Neural cell (in vitro differentiated cells): Measurements from ENCODE around the gene ARHGEF4. TPM values are rescaled to one million over a fixed set of nuclear protein-coding genes. Genes with fewer than 3 reads are reported as not detected.

Experiments
- H2AFZ ChIP-seq: fragments of 200-600, 300-800 bp; sonication (generic), shearing (Covaris generic); 2 replicates; pipeline ENCODE4 v1.6.0; 2014; ENCODE audit warnings: low read depth, mild to moderate bottlenecking, antibody characterized with exemption, low read length, moderate library complexity
- H3F3A ChIP-seq: fragments of 200-600 bp; shearing (Covaris generic); 2 replicates; pipeline ENCODE4 v1.6.1; 2016; ENCODE audit warnings: mild to moderate bottlenecking, moderate library complexity, mixed read lengths, antibody characterized with exemption, low read length; ENCODE audit not compliant: insufficient read depth, poor library complexity, severe bottlenecking
- H3K27ac ChIP-seq: fragments of 200-600, 300-800 bp; sonication (generic), shearing (Covaris generic); 2 replicates; pipeline ENCODE4 v1.5.1; 2014; ENCODE audit warnings: mild to moderate bottlenecking, low read length, moderate library complexity
- H3K27me3 ChIP-seq: fragments of 300-800, 200-600 bp; sonication (generic), shearing (Covaris generic); 2 replicates; pipeline ENCODE4 v1.6.0; 2014; ENCODE audit warnings: mild to moderate bottlenecking, low read depth, low read length, moderate library complexity; ENCODE audit not compliant: insufficient read depth
- H3K36me3 ChIP-seq: fragments of 300-800, 200-600 bp; sonication (generic), shearing (Covaris generic); 2 replicates; pipeline ENCODE4 v1.5.1; 2014; ENCODE audit warnings: mild to moderate bottlenecking, antibody characterized with exemption, low read length, moderate library complexity; ENCODE audit not compliant: insufficient read depth
- H3K4me2 ChIP-seq: fragments of 300-800, 200-600 bp; sonication (generic), shearing (Covaris generic); 2 replicates; pipeline ENCODE4 v1.6.0; 2014; ENCODE audit warnings: mild to moderate bottlenecking, low read length
- H3K4me3 ChIP-seq: fragments of 300-800, 200-600 bp; sonication (generic), shearing (Covaris generic); 2 replicates; pipeline ENCODE4 v1.5.1; 2014; ENCODE audit warnings: mild to moderate bottlenecking, low read length, moderate library complexity
- H3K79me2 ChIP-seq: fragments of 200-600 bp; shearing (Covaris generic); replicated peaks from 2 replicates; pipeline ENCODE4 v1.6.0; 2014; ENCODE audit warnings: mild to moderate bottlenecking, low read length, moderate library complexity; ENCODE audit not compliant: insufficient read depth
- H3K9ac ChIP-seq: fragments of 300-800, 200-600 bp; sonication (generic), shearing (Covaris generic); 2 replicates; pipeline ENCODE4 v1.6.1; 2016; ENCODE audit warnings: mild to moderate bottlenecking, low read length, mixed read lengths
- H3K9me2 ChIP-seq: fragments of 200-600 bp; shearing (Covaris generic); 2 replicates; pipeline ENCODE4 v1.6.1; 2016; ENCODE audit warnings: mild to moderate bottlenecking, low read length, mixed read lengths; ENCODE audit not compliant: insufficient read depth
- H3K9me3 ChIP-seq: fragments of 200-600, 300-800 bp; sonication (generic), shearing (Covaris generic); 2 replicates; pipeline ENCODE4 v1.6.1; 2016; ENCODE audit warnings: mild to moderate bottlenecking, mixed run types, low read length, moderate library complexity, mixed read lengths
- H4K20me1 ChIP-seq: fragments of 200-600 bp; shearing (Covaris generic); 2 replicates; pipeline ENCODE4 v1.6.1; 2016; ENCODE audit warnings: mild to moderate bottlenecking, mixed run types; ENCODE audit not compliant: insufficient read depth
- CTCF ChIP-seq: fragments of 450-650 bp; IDR thresholded peaks from 2 replicates; pipeline ENCODE4 v1.5.1; 2014; ENCODE audit warnings: antibody characterized with exemption, mild to moderate bottlenecking, moderate library complexity; ENCODE audit not compliant: poor library complexity, severe bottlenecking
- EP300 ChIP-seq: fragments of 450-650 bp; conservative IDR thresholded peaks from 2 replicates; pipeline ENCODE4 v1.6.1; 2014; ENCODE audit warnings: antibody characterized with exemption, mild to moderate bottlenecking, moderate library complexity; ENCODE audit not compliant: poor library complexity, severe bottlenecking
- EZH2 ChIP-seq: fragments of 200-600, 300-800 bp; shearing (Covaris generic), sonication (generic); IDR thresholded peaks from 2 replicates; pipeline ENCODE4 v1.6.1; 2014; ENCODE audit warnings: antibody characterized with exemption, low read length, borderline replicate concordance, mild to moderate bottlenecking; ENCODE audit not compliant: insufficient read depth, poor library complexity, severe bottlenecking
- MXI1 ChIP-seq: fragments of 450-650 bp; conservative IDR thresholded peaks from 2 replicates; pipeline ENCODE4 v1.6.1; 2014; ENCODE audit warnings: antibody characterized with exemption, mild to moderate bottlenecking; ENCODE audit not compliant: poor library complexity, severe bottlenecking
- POLR2AphosphoS5 ChIP-seq: IDR thresholded peaks from 2 replicates; pipeline ENCODE4 v1.6.1; 2012
- RAD21 ChIP-seq: fragments of 450-650 bp; conservative IDR thresholded peaks from 2 replicates; pipeline ENCODE4 v1.6.1; 2014; ENCODE audit warnings: antibody characterized with exemption, mild to moderate bottlenecking, moderate library complexity
- REST ChIP-seq: IDR thresholded peaks from 2 replicates; pipeline ENCODE4 v1.6.1; 2012; ENCODE audit warnings: borderline replicate concordance
- SMC3 ChIP-seq: fragments of 450-650 bp; conservative IDR thresholded peaks from 2 replicates; pipeline ENCODE4 v1.6.1; 2014; ENCODE audit warnings: antibody characterized with exemption, mild to moderate bottlenecking, moderate library complexity; ENCODE audit not compliant: poor library complexity
- TAF1 ChIP-seq: IDR thresholded peaks from 2 replicates; pipeline ENCODE4 v1.6.1; 2012; ENCODE audit warnings: low read depth
- polyA plus RNA-seq: library from polyadenylated mRNA; depleted of rRNA; stranded (reverse); fragments of >200 nt; gene quantifications from 2 replicates; pipeline ENCODE4 v1.2.3, GENCODE V29; 2014

The ARHGEF4 gene
- polyA plus RNA-seq, 1 donor from 2014 or later, result 45.9 TPM

- H2AFZ ChIP-seq, result no peak overlapping the region
- H3K4me3 ChIP-seq, result no peak overlapping the region
- H3K9me3 ChIP-seq, result no peaks in the 10 kb centered on the region
- peaks cover 6% of the 10 kb centered on the region for H3K36me3 ChIP-seq
- H3K4me2 ChIP-seq, result no peak overlapping the region
- H4K20me1 ChIP-seq, result no peaks in the 10 kb centered on the region
- TF ChIP-seq MXI1 (no peak), SMC3 (no peak), EP300 (no peak), CTCF (no peak), RAD21 (no peak), EZH2 (no peak)
- H3K27me3 ChIP-seq, result no peaks in the 10 kb centered on the region
- H3K27ac ChIP-seq, result no peak overlapping the region
- H3K79me2 ChIP-seq, result no peaks in the 10 kb centered on the region
- no peaks in the 10 kb centered on the region for H3K9me2 ChIP-seq
- no peaks in the 10 kb centered on the region for H3F3A ChIP-seq
- H3K9ac ChIP-seq, result no peak overlapping the region
Observed at GRCh38 chr2:131044757-131045150, 208.0 kb downstream of the ARHGEF4 start.

- Histone ChIP-seq H3K9me3 (no peaks in the 10 kb centered on the region), H3F3A (no peaks in the 10 kb centered on the region), H3K4me2 (no peak overlapping the region), H3K36me3 (peaks cover 6% of the 10 kb centered on the region), H3K9me2 (no peaks in the 10 kb centered on the region), H3K27ac (no peak overlapping the region), H2AFZ (no peak overlapping the region), H4K20me1 (no peaks in the 10 kb centered on the region), H3K4me3 (no peak overlapping the region), H3K27me3 (no peaks in the 10 kb centered on the region), H3K9ac (no peak overlapping the region), H3K79me2 (no peaks in the 10 kb centered on the region)
- TF ChIP-seq POLR2AphosphoS5 (no peak), RAD21 (no peak), TAF1 (no peak), EZH2 (no peak), CTCF (no peak), MXI1 (no peak), REST (no peak), SMC3 (no peak), EP300 (no peak)
Observed at GRCh38 chr2:131045286-131046027, 208.7 kb downstream of the ARHGEF4 start.
